Activated naive CD8-positive, alpha-beta T cell treated with anti-CD3 and anti-CD28 coated beads, Interleukin-2, amount 10 ng/mL, durations not matched to agents 7 days and 5 days (primary cell): ENCODE results near the gene CDC42EP3. TPM values are rescaled to one million over a fixed set of nuclear protein-coding genes. Genes with fewer than 3 reads are reported as not detected.
A peak's percentile ranks its signal among the peaks of the same experiment; 100 is the strongest.

ENCODE experiments used
- ATAC-seq: fragments of 150-1000 bp; cut with Tn5 transposase; one replicate; pipeline ENCODE4 v1.10.0; 2021; ENCODE audit warnings: low read depth, moderate library complexity
- POLR2A ChIA-PET: fragments of 350-600 bp; sonication (Branson Sonifier 250); formaldehyde crosslinking; loops from one replicate; lab custom pipeline; 2021; ENCODE audit warnings: antibody characterized with exemption; lab: Charles Lee
- DNase-seq: peaks from one replicate; pipeline ENCODE4 v3.0.0; 2021
- H3K27ac Mint-ChIP-seq: one replicate; pipeline ENCODE4 v1.8.0; 2022; ENCODE audit warnings: mild to moderate bottlenecking, mixed read lengths
- H3K27me3 Mint-ChIP-seq: one replicate; pipeline ENCODE4 v1.8.0; 2022; ENCODE audit warnings: mild to moderate bottlenecking, moderate library complexity, mixed read lengths
- H3K36me3 Mint-ChIP-seq: one replicate; pipeline ENCODE4 v1.8.0; 2021; ENCODE audit warnings: mild to moderate bottlenecking, mixed read lengths
- H3K4me1 Mint-ChIP-seq: one replicate; pipeline ENCODE4 v1.8.0; 2021; ENCODE audit warnings: mixed read lengths
- H3K4me3 Mint-ChIP-seq: one replicate; pipeline ENCODE4 v1.8.0; 2022; ENCODE audit warnings: mild to moderate bottlenecking, moderate library complexity, mixed read lengths
- H3K9me3 Mint-ChIP-seq: one replicate; pipeline ENCODE4 v1.8.0; 2021; ENCODE audit warnings: mixed read lengths
- total RNA-seq, 2 experiments: library from RNA; stranded (reverse); gene quantifications; one replicate each; pipeline ENCODE4 v1.2.3, GENCODE V29; 2021

Gene CDC42EP3
- total RNA-seq, 2 experiments from 2014 or later = 39.5 to 40.1 TPM

- POLR2A ChIA-PET = interaction anchor here (0.6 to 2.2 kb wide), 8 partner anchors 8 to 721 kb away, joined by 3 to 7 read pairs (median 4); no protein-coding TSS in a partner anchor
- Mint-ChIP-seq H3K27me3 (no peaks in the 10 kb centered on the region), H3K9me3 (peaks cover 6% of the 10 kb centered on the region), H3K27ac (peak overlapping the region; percentile 90), H3K4me3 (peak overlapping the region; percentile 62), H3K36me3 (peaks cover 60% of the 10 kb centered on the region), H3K4me1 (peaks cover 54% of the 10 kb centered on the region)
- DNase-seq (peak; percentile 50), ATAC-seq (peak; percentile 86)
Observed at GRCh38 chr2:37648331-37649011, 23.0 kb downstream of the CDC42EP3 start.

DNA sequence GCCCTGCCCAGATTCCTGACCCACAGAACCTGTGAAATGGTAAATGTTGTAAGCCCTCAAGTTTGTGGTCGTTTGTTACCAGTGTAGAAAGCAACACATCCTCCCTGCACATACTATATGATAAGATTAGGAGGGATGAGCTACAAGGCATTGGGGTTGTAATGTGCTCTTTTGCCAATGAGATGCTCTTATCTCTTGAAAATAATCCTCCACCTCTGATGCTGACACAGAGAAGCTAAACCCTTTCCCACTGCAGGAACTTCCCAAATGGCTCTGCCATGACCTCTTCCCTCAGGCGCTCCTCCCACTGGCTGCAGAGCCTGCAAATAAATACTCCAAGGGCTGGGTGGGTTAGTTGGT lies 23.5 kb downstream of the CDC42EP3 start:
- H3K4me3 Mint-ChIP-seq = peak overlapping the region; percentile 62
- H3K36me3 Mint-ChIP-seq = peaks cover 65% of the 10 kb centered on the region
- ATAC-seq = no peak
- POLR2A ChIA-PET = interaction anchor here (0.6 to 2.2 kb wide), 6 partner anchors 9 to 720 kb away, joined by 3 to 7 read pairs (median 4); no protein-coding TSS in a partner anchor
- peaks cover 51% of the 10 kb centered on the region for H3K4me1 Mint-ChIP-seq
- DNase-seq = no peak
- peak overlapping the region; percentile 90 for H3K27ac Mint-ChIP-seq
- H3K9me3 Mint-ChIP-seq = peaks cover 6% of the 10 kb centered on the region
- H3K27me3 Mint-ChIP-seq = no peaks in the 10 kb centered on the region

DNA sequence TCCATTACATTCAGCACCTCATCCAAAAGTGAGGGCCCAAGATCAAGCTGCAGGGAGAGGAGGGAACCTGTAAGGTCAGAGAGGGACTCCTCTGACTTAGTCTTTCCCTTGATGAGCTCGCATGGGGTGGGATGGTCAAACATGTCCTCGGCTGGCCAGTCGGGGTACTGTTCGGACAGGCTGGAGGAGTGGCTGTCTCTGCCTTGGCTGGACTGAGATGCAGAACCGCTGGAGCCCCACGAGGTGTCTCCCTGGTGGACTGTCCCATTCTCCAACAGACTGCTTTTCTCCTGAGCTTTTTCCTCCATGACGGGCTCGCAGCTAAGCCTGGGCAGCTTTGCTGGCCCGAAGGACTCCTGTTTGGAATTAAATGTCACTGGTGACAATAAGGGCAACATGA lies 25.6 kb downstream of the CDC42EP3 start:
- H3K27ac Mint-ChIP-seq = peak overlapping the region; percentile 81
- peak overlapping the region; percentile 64 for H3K4me3 Mint-ChIP-seq
- peaks cover 8% of the 10 kb centered on the region for H3K9me3 Mint-ChIP-seq
- H3K27me3 Mint-ChIP-seq = no peaks in the 10 kb centered on the region
- no peak for DNase-seq
- no peak for ATAC-seq
- POLR2A ChIA-PET = interaction anchor here (1.1 kb wide), 1 partner anchor 9 kb away, joined by 4 read pairs; no protein-coding TSS in a partner anchor
- H3K4me1 Mint-ChIP-seq = peaks cover 43% of the 10 kb centered on the region
- H3K36me3 Mint-ChIP-seq = peaks cover 78% of the 10 kb centered on the region

GRCh38 chr2:37645362-37645761 lies 26.1 kb downstream of the CDC42EP3 start:
- peaks cover 8% of the 10 kb centered on the region for H3K9me3 Mint-ChIP-seq
- H3K4me1 Mint-ChIP-seq = peaks cover 42% of the 10 kb centered on the region
- H3K27me3 Mint-ChIP-seq = no peaks in the 10 kb centered on the region
- peaks cover 78% of the 10 kb centered on the region for H3K36me3 Mint-ChIP-seq
- DNase-seq = no peak
- ATAC-seq = no peak
- POLR2A ChIA-PET = interaction anchor here (1.1 kb wide), 1 partner anchor 9 kb away, joined by 4 read pairs; no protein-coding TSS in a partner anchor
- H3K4me3 Mint-ChIP-seq = peak overlapping the region; percentile 64
- peak overlapping the region; percentile 81 for H3K27ac Mint-ChIP-seq

DNA sequence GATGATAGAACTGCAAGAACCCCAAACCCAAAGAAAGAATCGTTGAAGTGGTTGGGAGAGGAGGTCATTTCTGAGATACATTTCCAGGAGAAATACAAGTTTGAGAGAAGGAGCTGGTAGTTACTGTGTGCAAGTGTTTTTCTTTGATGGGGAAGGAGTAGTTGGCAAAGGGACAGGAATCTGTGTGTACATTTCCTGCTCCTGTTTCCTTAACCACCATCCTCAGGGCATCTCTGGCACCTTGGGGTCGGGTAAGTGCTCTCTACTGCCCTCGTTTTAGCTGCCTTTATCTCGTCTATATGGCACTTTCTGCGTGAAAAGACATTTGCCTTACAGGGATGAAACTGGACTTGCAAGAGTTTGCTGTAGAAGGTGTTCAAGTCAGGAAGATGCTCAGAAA lies 27.3 kb downstream of the CDC42EP3 start:
- DNase-seq = no peak
- H3K4me3 Mint-ChIP-seq = no peak overlapping the region
- POLR2A ChIA-PET = interaction anchor here (0.6 to 0.9 kb wide), 3 partner anchors 18 to 133 kb away, joined by 3 to 4 read pairs (median 3); no protein-coding TSS in a partner anchor
- H3K27ac Mint-ChIP-seq = no peak overlapping the region
- H3K4me1 Mint-ChIP-seq = peaks cover 39% of the 10 kb centered on the region
- peaks cover 73% of the 10 kb centered on the region for H3K36me3 Mint-ChIP-seq
- no peaks in the 10 kb centered on the region for H3K27me3 Mint-ChIP-seq
- no peak for ATAC-seq
- H3K9me3 Mint-ChIP-seq = peaks cover 8% of the 10 kb centered on the region

DNA sequence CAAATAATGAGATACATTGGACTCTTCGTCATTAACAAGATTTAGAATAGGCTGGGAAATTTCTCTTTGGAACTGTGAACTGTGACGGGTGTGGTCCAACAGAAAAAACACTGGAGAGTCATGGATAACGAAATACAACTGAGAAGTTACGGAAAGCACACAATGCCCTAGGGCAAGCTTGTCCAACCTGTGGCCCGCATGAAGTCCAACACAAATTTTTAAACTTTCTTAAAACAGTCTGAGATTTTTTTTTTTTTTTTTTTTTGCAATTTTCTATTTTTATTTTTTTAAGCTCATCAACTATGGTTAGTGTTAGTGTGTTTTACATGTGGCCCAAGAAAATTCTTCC lies 27.7 kb downstream of the CDC42EP3 start:
- H3K27me3 Mint-ChIP-seq = no peaks in the 10 kb centered on the region
- no peak overlapping the region for H3K27ac Mint-ChIP-seq
- POLR2A ChIA-PET = interaction anchor here (0.6 to 0.9 kb wide), 2 partner anchors 19 to 133 kb away, joined by 3 to 4 read pairs; no protein-coding TSS in a partner anchor
- ATAC-seq (no peak), DNase-seq (no peak)
- H3K36me3 Mint-ChIP-seq = peaks cover 71% of the 10 kb centered on the region
- no peak overlapping the region for H3K4me3 Mint-ChIP-seq
- H3K4me1 Mint-ChIP-seq = peaks cover 37% of the 10 kb centered on the region
- peaks cover 8% of the 10 kb centered on the region for H3K9me3 Mint-ChIP-seq

GRCh38 chr2:37642907-37643729 lies 28.3 kb downstream of the CDC42EP3 start:
- POLR2A ChIA-PET = interaction anchor here (0.9 kb wide), 1 partner anchor 19 kb away, joined by 4 read pairs; no protein-coding TSS in a partner anchor
- H3K4me3 Mint-ChIP-seq = no peak overlapping the region
- no peak for ATAC-seq
- no peaks in the 10 kb centered on the region for H3K27me3 Mint-ChIP-seq
- no peak for DNase-seq
- peaks cover 6% of the 10 kb centered on the region for H3K9me3 Mint-ChIP-seq
- H3K27ac Mint-ChIP-seq = no peak overlapping the region
- peaks cover 31% of the 10 kb centered on the region for H3K4me1 Mint-ChIP-seq
- H3K36me3 Mint-ChIP-seq = peaks cover 65% of the 10 kb centered on the region

DNA sequence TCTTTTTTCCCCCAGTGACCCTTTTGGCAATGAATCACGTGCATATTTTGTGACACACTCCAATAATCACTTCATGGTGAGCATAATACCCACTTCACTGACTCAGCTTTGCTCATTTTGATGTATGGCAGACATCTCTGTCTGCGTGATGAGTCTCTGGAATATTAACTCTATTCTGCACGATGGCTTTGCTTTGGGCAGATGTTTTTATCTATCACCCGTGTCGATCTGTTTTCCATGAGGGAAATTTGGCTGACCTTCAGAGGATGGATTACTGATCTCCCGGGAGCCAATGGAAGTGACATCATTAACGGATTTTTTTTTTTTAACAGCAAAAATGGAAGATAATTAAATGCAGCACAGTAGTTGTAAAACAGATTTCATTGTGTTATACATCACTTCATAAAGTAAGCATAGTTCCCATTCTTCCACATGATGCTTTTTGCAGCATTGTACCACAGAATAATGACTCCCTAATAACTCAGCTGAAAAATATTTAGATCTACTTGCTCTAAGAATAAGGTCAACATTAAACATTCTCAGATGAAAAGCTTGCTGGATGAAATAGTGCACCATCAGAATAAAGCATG lies 29.8 kb downstream of the CDC42EP3 start:
- Mint-ChIP-seq H3K4me1 (peaks cover 22% of the 10 kb centered on the region), H3K4me3 (no peak overlapping the region), H3K27ac (no peak overlapping the region), H3K27me3 (no peaks in the 10 kb centered on the region), H3K36me3 (peaks cover 52% of the 10 kb centered on the region), H3K9me3 (peaks cover 2% of the 10 kb centered on the region)
- ATAC-seq (no peak), DNase-seq (no peak)
- POLR2A ChIA-PET = no interaction called here

GRCh38 chr2:37639631-37640030 lies 31.8 kb downstream of the CDC42EP3 start:
- H3K4me3 Mint-ChIP-seq = no peak overlapping the region
- POLR2A ChIA-PET = no interaction called here
- DNase-seq (no peak), ATAC-seq (no peak)
- peaks cover 35% of the 10 kb centered on the region for H3K36me3 Mint-ChIP-seq
- H3K27ac Mint-ChIP-seq = no peak overlapping the region
- peaks cover 31% of the 10 kb centered on the region for H3K4me1 Mint-ChIP-seq
- H3K9me3 Mint-ChIP-seq = peaks cover 2% of the 10 kb centered on the region
- H3K27me3 Mint-ChIP-seq = no peaks in the 10 kb centered on the region

DNA sequence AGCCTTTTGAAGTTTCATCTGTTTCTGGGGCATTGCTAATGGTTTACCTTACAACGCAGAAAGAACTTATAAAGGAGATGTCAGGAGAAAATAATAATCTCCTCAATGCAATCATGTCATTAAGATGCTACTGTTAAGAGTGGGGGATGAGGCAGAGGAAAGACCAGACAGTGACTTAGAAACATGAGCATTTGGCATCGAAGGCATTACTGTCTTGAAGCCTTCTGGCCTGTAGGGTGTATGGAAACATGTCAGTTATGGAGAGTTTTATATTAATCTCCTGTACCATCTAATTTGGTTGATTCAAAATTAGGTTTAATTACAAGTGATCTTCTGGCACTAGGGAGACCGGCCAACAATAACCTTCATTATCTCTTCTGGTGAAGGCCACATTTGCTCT lies 32.5 kb downstream of the CDC42EP3 start:
- H3K36me3 Mint-ChIP-seq = peaks cover 30% of the 10 kb centered on the region
- H3K4me3 Mint-ChIP-seq = no peak overlapping the region
- POLR2A ChIA-PET = no interaction called here
- ATAC-seq (no peak), DNase-seq (no peak)
- H3K4me1 Mint-ChIP-seq = peaks cover 30% of the 10 kb centered on the region
- H3K9me3 Mint-ChIP-seq = peaks cover 2% of the 10 kb centered on the region
- H3K27ac Mint-ChIP-seq = no peak overlapping the region
- H3K27me3 Mint-ChIP-seq = no peaks in the 10 kb centered on the region

DNA sequence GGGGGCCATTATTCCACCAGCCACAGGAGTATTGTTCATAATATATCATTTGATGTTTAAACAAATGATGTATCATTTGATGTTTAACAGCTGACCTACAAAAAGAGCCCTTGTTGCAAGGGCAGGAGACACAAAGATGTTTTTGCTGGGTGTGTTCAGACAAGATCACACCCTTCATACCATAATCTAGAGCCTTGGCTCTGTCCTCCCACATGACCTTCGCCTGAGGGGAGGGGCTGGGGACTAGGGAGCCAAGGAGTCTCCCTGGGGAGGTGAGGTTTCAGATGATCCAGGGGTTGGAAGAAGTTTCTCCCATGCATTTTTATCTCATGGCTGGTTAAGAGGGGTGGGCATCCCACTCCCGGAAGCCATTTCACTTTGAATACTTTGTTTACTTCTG lies 33.5 kb downstream of the CDC42EP3 start:
- Mint-ChIP-seq H3K4me3 (no peak overlapping the region), H3K9me3 (peaks cover 2% of the 10 kb centered on the region), H3K4me1 (peaks cover 30% of the 10 kb centered on the region), H3K27me3 (no peaks in the 10 kb centered on the region), H3K36me3 (peaks cover 20% of the 10 kb centered on the region), H3K27ac (no peak overlapping the region)
- DNase-seq (no peak), ATAC-seq (no peak)
- POLR2A ChIA-PET = interaction anchor here (0.9 kb wide), 1 partner anchor 12 kb away, joined by 3 read pairs; no protein-coding TSS in a partner anchor

DNA sequence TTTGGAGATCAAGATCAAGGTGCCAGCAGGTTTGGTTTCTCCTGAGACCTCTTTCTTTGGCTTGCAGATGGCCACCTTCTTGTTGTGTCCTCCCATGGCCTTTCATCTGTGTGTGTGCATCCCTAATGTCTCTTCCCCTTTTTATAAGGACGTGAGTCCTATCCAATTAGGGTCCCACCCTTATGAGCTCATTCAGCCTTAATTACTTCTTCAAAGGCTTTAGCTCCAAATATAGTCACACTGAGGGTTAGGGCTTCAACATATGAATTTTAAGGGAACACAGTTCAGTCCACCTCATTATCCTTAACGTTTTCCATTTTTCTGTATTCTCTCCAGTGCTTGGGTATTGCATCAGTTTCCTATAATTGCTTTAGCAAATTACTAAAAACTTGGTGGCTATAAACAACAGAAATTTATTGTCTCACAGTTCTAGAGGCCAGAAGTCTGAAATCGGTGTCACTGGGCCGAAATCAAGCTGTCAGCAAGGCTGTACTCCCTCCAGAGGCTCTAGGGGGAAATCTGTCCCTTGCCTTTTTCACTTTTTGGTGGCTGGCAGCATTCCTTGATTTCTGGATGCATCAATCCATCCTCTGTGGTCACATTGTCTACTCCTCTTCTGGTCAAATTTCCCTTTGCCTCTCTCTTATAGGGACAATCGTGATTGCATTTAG lies 34.1 kb downstream of the CDC42EP3 start:
- POLR2A ChIA-PET = interaction anchor here (0.9 kb wide), 1 partner anchor 11 kb away, joined by 3 read pairs; no protein-coding TSS in a partner anchor
- peaks cover 31% of the 10 kb centered on the region for H3K4me1 Mint-ChIP-seq
- ATAC-seq (no peak), DNase-seq (no peak)
- H3K36me3 Mint-ChIP-seq = peaks cover 16% of the 10 kb centered on the region
- no peak overlapping the region for H3K27ac Mint-ChIP-seq
- H3K4me3 Mint-ChIP-seq = no peak overlapping the region
- peaks cover 2% of the 10 kb centered on the region for H3K9me3 Mint-ChIP-seq
- no peaks in the 10 kb centered on the region for H3K27me3 Mint-ChIP-seq
